PFSK-1 (cell line): ENCODE results near the gene EIF4E2.

Source experiments
- FOXP2 ChIP-seq: optimal IDR thresholded peaks from 2 replicates; pipeline ENCODE3; 2011; ENCODE audit warnings: borderline replicate concordance, control low read depth, inconsistent platforms; ENCODE audit not compliant: insufficient read depth; ENCODE audit errors: extremely low read length, extremely low read depth
- POLR2AphosphoS5 ChIP-seq: IDR thresholded peaks from 2 replicates; pipeline ENCODE4 v1.6.1; 2012; ENCODE audit warnings: low read depth, mild to moderate bottlenecking, control low read depth, low read length, moderate library complexity
- SIN3A ChIP-seq: IDR thresholded peaks from 2 replicates; pipeline ENCODE4 v1.6.1; 2012; ENCODE audit warnings: mild to moderate bottlenecking, low read length, moderate library complexity, borderline replicate concordance; ENCODE audit not compliant: insufficient read depth
- TAF1 ChIP-seq: IDR thresholded peaks from 2 replicates; pipeline ENCODE4 v1.6.1; 2012; ENCODE audit warnings: low read length, control low read depth, borderline replicate concordance; ENCODE audit not compliant: insufficient read depth
- TF ChIP-seq, protein P1 (sequence below), 2 experiments: IDR thresholded peaks; 2 replicates each; pipeline versions ENCODE4 v1.6.1 to v1.8.0; 2011 to 2012; ENCODE audit warnings: low read depth in 2 of 2, low read length in 2 of 2, control low read depth in 1 of 2, inconsistent platforms in 1 of 2, mild to moderate bottlenecking in 1 of 2, moderate library complexity in 1 of 2; ENCODE audit not compliant: insufficient read depth in 1 of 2

DNA sequence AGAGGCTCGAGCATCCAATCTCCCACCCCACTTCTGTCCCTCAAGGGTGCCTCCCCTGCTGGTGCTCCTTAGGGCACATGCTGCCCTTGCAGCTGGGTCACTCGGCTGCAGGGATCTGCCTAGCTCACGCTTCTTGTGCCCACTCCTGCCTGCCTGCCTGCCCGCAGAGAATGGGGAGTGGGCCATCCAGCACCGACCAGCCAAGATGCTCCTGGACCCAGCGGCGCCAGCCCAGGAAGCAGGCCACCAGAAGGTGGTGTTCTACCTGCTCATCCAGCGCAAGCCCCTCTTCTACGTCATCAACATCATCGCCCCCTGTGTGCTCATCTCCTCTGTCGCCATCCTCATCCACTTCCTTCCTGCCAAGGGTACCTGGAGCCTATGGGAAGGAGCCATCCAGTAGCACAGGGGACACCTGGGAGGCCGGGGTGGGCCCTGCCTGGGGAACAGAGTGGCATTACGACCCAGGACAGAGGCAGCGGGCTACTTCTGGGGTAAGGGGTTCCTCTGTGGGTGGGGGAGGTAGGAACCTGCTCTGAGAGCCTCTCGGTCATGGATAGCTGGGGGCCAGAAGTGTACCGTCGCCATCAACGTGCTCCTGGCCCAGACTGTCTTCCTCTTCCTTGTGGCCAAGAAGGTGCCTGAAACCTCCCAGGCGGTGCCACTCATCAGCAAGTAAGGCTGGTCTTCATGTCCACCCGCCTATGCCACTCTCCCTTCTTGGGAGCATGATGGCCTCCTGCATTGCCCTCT is 7.6 kb upstream of the EIF4E2 start:
- TF ChIP-seq POLR2AphosphoS5 (no peak), SIN3A (no peak), TAF1 (no peak), FOXP2 (no peak)
- TF ChIP-seq, protein P1, sequence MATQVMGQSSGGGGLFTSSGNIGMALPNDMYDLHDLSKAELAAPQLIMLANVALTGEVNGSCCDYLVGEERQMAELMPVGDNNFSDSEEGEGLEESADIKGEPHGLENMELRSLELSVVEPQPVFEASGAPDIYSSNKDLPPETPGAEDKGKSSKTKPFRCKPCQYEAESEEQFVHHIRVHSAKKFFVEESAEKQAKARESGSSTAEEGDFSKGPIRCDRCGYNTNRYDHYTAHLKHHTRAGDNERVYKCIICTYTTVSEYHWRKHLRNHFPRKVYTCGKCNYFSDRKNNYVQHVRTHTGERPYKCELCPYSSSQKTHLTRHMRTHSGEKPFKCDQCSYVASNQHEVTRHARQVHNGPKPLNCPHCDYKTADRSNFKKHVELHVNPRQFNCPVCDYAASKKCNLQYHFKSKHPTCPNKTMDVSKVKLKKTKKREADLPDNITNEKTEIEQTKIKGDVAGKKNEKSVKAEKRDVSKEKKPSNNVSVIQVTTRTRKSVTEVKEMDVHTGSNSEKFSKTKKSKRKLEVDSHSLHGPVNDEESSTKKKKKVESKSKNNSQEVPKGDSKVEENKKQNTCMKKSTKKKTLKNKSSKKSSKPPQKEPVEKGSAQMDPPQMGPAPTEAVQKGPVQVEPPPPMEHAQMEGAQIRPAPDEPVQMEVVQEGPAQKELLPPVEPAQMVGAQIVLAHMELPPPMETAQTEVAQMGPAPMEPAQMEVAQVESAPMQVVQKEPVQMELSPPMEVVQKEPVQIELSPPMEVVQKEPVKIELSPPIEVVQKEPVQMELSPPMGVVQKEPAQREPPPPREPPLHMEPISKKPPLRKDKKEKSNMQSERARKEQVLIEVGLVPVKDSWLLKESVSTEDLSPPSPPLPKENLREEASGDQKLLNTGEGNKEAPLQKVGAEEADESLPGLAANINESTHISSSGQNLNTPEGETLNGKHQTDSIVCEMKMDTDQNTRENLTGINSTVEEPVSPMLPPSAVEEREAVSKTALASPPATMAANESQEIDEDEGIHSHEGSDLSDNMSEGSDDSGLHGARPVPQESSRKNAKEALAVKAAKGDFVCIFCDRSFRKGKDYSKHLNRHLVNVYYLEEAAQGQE (IDR thresholded peaks at IDR 0.05; ENCODE audit: insufficient read depth in 1 of 2, low read depth in 2 of 2, low read length in 2 of 2), result no peak
